Lung (tissue), 12 donors: ENCODE measurements around the gene TRIM7. TPM values are rescaled to one million over a fixed set of nuclear protein-coding genes. Genes with fewer than 3 reads are reported as not detected.

Source experiments
- ATAC-seq: fragments of 200-7000 bp; cut with Tn5 transposase; one replicate; pipeline ENCODE4 v1.9.1; 2020; ENCODE audit warnings: moderate number of reproducible peaks; ENCODE audit not compliant: insufficient read depth, low FRiP score
- DNase-seq, 3 donors: peaks; one replicate each; pipeline ENCODE4 v3.0.0-alpha.2; 2013 to 2017
- H3K27ac ChIP-seq, 2 donors: one replicate each; pipeline ENCODE4 v1.5.1; 2013; ENCODE audit warnings: mild to moderate bottlenecking in 2 of 2, moderate library complexity in 2 of 2, control low read depth in 1 of 2, inconsistent platforms in 1 of 2, low read depth in 1 of 2, low read length in 1 of 2
- H3K27me3 ChIP-seq, 3 donors: one replicate each; pipeline ENCODE4 v1.5.1; 2013; ENCODE audit warnings: low read length in 2 of 3; ENCODE audit not compliant: control insufficient read depth in 3 of 3, insufficient read depth in 3 of 3
- H3K36me3 ChIP-seq, 4 donors: one replicate each; pipeline ENCODE4 v1.5.1; 2013; ENCODE audit warnings: low read length in 4 of 4, mild to moderate bottlenecking in 1 of 4, moderate library complexity in 1 of 4; ENCODE audit not compliant: control insufficient read depth in 4 of 4, insufficient read depth in 4 of 4
- H3K4me1 ChIP-seq, 5 donors: one replicate each; pipeline ENCODE4 v1.5.1; 2013; ENCODE audit warnings: low read length in 5 of 5, mild to moderate bottlenecking in 2 of 5, moderate library complexity in 1 of 5; ENCODE audit not compliant: control insufficient read depth in 5 of 5, insufficient read depth in 5 of 5
- H3K4me3 ChIP-seq: one replicate; pipeline ENCODE4 v1.5.1; 2013; ENCODE audit warnings: mild to moderate bottlenecking, control low read depth, moderate library complexity
- H3K9ac ChIP-seq, 2 donors: one replicate each; pipeline ENCODE4 v1.5.1; 2013; ENCODE audit warnings: low read length in 2 of 2, control low read depth in 1 of 2; ENCODE audit not compliant: insufficient read depth in 1 of 2
- H3K9me3 ChIP-seq, 4 donors: one replicate each; pipeline ENCODE4 v1.5.1; 2013; ENCODE audit warnings: low read length in 3 of 4, mild to moderate bottlenecking in 1 of 4, moderate library complexity in 1 of 4; ENCODE audit not compliant: control insufficient read depth in 4 of 4, insufficient read depth in 3 of 4
- CTCF ChIP-seq: IDR thresholded peaks from 2 replicates; pipeline ENCODE4 v1.5.1; 2012; ENCODE audit warnings: mild to moderate bottlenecking; ENCODE audit errors: control extremely low read depth, extremely low read depth
- WGBS, 2 donors: extraction: QIAGEN DNeasy Blood & Tissue Kit; methylation state at CpG; one replicate each; pipeline ENCODE4 v1.1.7; 2013; 5-methylcytosine and 5-hydroxymethylcytosine counted together
- polyA plus RNA-seq, 2 donors: library from polyadenylated mRNA; stranded (reverse); fragments of 200-250 nt; gene quantifications; one replicate each; pipeline ENCODE4 v1.2.1, GENCODE V29; 2013
- total RNA-seq, 2 donors: library from RNA; depleted of rRNA in 1 of 2; stranded (reverse); fragments of >200 nt in 1 of 2; gene quantifications; one replicate each; pipeline ENCODE4 v1.2.1, GENCODE V29; 2014 to 2021
- donor health status: control.
- donor health status: control.
- donor health status: Bipolar disorder and iron deficiency.
- donor health status: healthy.
- donor health status: DM: yes; HTN: yes; CAD: no.

TRIM7 gene
- total and polyA plus RNA-seq, 4 donors, result 0.46 to 3.8 (median 2.4) TPM

DNA sequence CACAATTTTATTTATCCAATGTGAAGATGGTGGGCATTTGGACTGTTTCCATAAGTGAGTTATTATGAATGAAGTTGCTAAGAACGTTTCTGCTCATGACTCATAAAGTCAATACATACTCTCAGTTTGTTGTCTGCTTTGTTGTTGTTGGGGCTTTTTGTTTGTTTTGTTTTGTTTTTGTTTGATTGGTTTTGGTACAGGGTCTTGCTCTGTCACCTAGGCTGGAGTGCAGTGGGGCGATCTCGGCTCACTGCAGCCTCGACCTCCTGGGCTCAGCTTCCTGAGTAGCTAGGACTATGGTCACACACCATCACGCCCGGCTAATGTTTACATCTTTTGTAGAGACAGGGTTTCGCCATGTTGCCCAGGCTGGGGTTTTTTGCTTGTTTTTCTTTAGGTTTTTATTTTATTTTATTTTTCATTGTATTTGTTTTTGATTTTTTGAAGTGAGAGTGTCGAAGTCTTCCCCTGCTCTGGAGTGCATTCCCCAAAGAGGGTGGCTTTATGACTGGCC is 18.0 kb downstream of the TRIM7 start:
- ATAC-seq (no peak), DNase-seq (no peak)
- H3K27ac ChIP-seq, result no peak overlapping the region
- no peak for TF ChIP-seq CTCF
- H3K4me1 ChIP-seq, result peaks cover 0 to 12% (median 0%) of the 10 kb centered on the region in 5 donors
- no peaks in the 10 kb centered on the region for H3K27me3 ChIP-seq
- no peak overlapping the region for H3K4me3 ChIP-seq
- H3K36me3 ChIP-seq, result no peaks in the 10 kb centered on the region
- H3K9ac ChIP-seq, result no peak overlapping the region
- no peaks in the 10 kb centered on the region for H3K9me3 ChIP-seq
- 37 to 49% methylated on average over 8 of the region's 8 CpGs for WGBS, 2 donors

- Histone ChIP-seq H3K4me3 (no peak overlapping the region), H3K9ac (no peak overlapping the region), H3K9me3 (no peaks in the 10 kb centered on the region), H3K27me3 (peaks cover 0 to 3% (median 2%) of the 10 kb centered on the region in 3 donors), H3K4me1 (peaks cover 0 to 12% (median 0%) of the 10 kb centered on the region in 5 donors), H3K27ac (no peak overlapping the region), H3K36me3 (no peaks in the 10 kb centered on the region)
- no peak for DNase-seq
- ATAC-seq, result no peak
- 92 to 93% methylated on average over 6 of the region's 6 CpGs for WGBS, 2 donors
- no peak for TF ChIP-seq CTCF
These were observed 19.0 kb downstream of the TRIM7 start for GRCh38 chr5:181186022-181186421.

GRCh38 chr5:181185560-181185959 is 19.4 kb downstream of the TRIM7 start:
- no peak for DNase-seq
- ATAC-seq, result no peak
- Histone ChIP-seq H3K36me3 (no peaks in the 10 kb centered on the region), H3K27ac (no peak overlapping the region), H3K4me3 (no peak overlapping the region), H3K4me1 (peaks cover 0 to 7% (median 0%) of the 10 kb centered on the region in 5 donors), H3K27me3 (peaks cover 0 to 5% (median 2%) of the 10 kb centered on the region in 3 donors), H3K9me3 (no peaks in the 10 kb centered on the region), H3K9ac (no peak overlapping the region)
- TF ChIP-seq CTCF, result no peak
- WGBS, 2 donors, result 92% methylated on average over 13 of the region's 13 CpGs

DNA sequence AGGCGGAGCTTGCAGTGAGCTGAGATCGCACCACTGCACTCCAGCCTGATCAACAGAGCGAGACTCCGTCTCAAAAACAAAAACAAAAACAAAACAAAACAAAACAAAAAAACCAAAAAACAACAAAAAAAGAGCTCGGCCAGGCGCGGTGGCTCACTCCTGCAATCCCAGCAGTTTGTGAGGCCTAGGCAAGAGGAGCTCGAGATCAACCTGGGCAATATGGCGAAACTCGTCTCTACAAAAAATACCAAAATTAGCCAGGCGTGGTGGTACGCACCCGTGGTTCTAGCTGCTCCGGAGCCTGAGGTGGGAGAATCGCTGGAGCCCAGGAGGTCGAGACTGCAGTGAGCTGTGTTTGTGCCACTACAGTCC is 20.2 kb downstream of the TRIM7 start:
- TF ChIP-seq CTCF, result no peak
- Histone ChIP-seq H3K27ac (no peak overlapping the region), H3K9ac (no peak overlapping the region), H3K4me1 (peaks cover 0 to 2% (median 0%) of the 10 kb centered on the region in 5 donors), H3K9me3 (no peaks in the 10 kb centered on the region), H3K36me3 (no peaks in the 10 kb centered on the region), H3K27me3 (peaks cover 0 to 5% (median 4%) of the 10 kb centered on the region in 3 donors), H3K4me3 (no peak overlapping the region)
- DNase-seq (no peak), ATAC-seq (no peak)
- WGBS, 2 donors, result 77 to 82% methylated on average over 16 of the region's 16 CpGs
